MM.1S (cell line): ENCODE measurements around the gene EMILIN2.

ENCODE experiments used
- CTCF ChIP-seq: fragments of 300-600 bp; sonication (generic); IDR thresholded peaks from 2 replicates; pipeline ENCODE4 v1.5.1; 2016; ENCODE audit warnings: antibody characterized with exemption, low read length, mixed read lengths
- EZH2 ChIP-seq: fragments of 300-600 bp; sonication (generic); optimal IDR thresholded peaks from 2 replicates; pipeline ENCODE3; 2017; ENCODE audit warnings: low read depth, mild to moderate bottlenecking, antibody characterized with exemption, low read length, mixed read lengths
- EZH2phosphoT487 ChIP-seq: fragments of 300-600 bp; sonication (generic); IDR thresholded peaks from 2 replicates; pipeline ENCODE4 v1.6.1; 2018; ENCODE audit warnings: antibody characterized with exemption, low read length

GRCh38 chr18:2891526-2892431 is 45.0 kb downstream of the EMILIN2 start:
- TF ChIP-seq CTCF (no peak), EZH2 (no peak), EZH2phosphoT487 (no peak)
